GM21528 (cell line): Measurements from ENCODE around the gene EPG5.
A peak's percentile ranks its signal among the peaks of the same experiment; 100 is the strongest.
"Not testable (repeated sequence)": the region's sequence is repeated elsewhere in the genome, so short reads cannot be mapped to it uniquely, and the experiment has no call there.

Experiments
- ATAC-seq: cut with Tn5 transposase; IDR thresholded peaks from one replicate; pipeline ENCODE4 v1.9.1; 2021; ENCODE audit warnings: mild to moderate bottlenecking, moderate library complexity; ENCODE audit not compliant: unreplicated experiment, low FRiP score

Gene EPG5

DNA sequence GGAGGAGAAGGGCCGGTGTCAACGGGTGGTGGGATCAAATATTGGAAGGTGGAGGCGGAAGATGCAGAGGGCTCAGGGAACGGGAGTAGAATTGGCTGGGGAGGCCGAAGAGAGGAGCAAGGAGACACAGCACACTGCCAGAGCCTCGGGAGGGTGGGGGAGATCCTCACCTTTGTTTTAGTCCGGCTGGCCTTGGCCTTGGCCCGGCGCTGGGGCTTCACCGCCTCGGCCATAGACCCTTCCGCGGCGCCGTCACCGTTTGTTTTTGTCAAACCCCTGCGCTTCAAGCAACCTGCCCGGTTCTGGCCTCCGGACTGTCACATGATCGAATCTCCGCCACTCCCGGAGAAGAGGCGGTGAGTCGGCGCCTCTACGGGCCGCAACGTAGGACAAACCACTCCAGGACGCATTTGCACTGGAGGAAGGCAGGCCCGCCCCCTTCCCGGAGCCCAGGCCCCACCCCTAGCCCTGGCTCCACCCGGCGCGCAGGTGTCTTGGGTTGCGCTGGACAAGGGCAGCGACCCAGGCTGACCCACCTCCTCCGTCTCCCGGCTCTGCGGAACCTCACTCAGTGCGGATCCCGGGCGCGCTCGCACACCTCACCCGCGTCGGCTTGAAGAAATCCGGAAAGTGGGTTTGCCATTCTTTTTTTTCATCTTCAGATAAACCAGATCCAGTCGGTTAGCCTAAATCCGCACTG lies at the start of gene EPG5:
EPG5 (minus strand) TSS at position 323 of the 700 bp plus-strand sequence; CDS start at position 233, 90 bp downstream.
- ATAC-seq: peak; percentile 96

DNA sequence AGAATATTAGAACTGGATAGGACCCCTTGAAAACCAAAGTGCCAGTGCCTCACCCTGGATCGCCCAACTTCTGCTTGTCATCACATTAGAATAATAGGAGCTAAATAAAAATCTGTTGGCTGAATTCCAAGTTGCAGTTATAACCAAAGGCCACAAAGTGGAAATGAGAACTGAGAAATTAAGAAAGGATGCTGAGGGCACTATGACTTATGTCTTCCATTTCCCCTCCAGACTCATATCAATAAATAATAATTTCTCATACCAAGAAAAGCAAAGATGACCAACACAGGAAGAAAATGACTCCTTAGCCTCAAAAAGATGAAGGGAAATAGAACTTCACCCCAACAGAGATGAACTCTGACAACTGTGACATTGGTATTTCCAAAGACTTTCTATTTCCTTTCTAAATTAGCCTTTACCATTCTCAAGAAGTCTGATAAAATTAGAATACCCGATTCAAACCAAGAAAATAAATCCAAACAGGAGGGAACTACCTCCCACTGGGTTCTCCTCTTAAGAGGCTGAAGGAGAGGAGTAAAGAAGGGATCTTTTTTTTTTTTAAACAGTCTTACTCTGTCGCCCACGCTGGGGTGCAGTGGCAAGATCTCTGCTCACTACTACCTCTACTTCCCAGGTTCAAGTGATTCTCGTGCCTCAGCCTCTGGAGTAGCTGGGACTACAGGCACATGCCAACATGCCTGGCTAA lies 46.5 kb upstream of the EPG5 start:
- no peak for ATAC-seq

DNA sequence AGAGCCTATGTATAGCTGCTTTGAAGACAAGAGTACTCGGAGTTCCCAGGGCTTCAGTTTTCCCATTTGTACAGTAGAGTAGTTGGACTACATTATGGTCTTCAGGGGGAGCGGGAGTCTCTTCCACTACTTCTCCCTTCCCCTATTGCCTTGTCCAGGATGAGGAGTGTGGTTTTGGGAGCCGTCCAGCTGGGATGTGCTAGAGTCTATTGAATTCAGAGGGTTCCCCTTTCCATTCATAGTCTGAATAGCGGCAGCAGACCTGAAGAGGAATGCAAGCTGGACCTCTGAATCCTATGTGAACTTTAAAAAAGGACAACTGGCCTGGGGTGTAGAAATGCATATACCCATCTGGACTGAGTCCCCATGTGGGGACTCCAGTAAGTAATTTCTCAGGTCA lies 43.5 kb upstream of the EPG5 start:
- ATAC-seq: no peak

- no peak for ATAC-seq
Observed at GRCh38 chr18:46010050-46010449, 42.9 kb upstream of the EPG5 start.

DNA sequence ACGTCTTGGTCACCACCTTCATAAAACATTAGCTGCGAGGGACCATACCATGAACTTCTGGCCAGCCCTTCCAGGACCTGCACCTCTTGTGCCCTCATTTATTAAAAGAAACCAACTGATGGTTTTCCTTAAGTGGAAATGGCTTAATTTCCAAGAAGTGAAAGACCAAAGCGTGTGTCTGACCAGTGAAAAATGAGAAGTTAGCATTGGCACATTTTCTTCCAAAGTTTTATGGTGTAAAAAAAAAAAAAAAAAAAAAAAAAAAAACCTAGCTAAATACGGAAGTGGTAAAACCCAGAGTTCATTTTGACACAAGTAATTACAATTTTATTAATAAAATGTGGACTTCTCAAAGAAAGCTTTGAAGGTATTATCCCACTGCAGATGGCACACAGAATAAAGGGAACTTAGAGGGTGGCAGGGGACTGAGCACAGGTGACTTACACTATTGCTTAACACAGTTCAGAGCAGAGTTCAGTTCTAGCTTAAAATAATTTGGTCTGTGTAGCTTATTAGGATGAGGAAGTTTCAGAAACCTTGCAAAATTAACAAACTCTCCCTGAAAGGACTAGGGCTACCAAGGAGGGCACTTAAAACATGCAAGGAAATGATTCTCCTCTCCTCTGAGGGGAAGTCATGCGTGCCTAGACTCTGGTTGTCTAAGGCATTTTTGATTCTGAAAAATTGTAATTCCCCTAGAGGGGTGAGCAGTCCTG lies 42.2 kb upstream of the EPG5 start:
- no peak for ATAC-seq

DNA sequence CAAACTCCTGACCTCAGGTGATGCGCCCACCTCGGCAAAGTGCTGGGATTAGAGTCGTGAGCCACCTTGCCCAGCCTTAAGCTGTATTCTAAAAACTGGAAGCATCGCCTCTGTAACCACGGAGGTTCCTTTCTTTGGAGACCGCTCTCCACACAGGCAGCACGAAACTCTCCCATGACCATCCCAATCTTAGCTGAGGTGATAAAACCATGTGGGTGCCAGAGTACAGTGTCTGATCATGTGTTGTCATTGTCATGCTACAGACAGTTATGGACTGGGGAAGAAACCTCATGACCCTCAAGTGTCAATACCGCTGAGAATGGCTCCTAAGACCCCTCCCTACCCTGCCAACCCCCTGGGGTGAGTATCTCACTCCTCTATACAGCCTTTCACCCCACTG lies 41.4 kb upstream of the EPG5 start:
- ATAC-seq: no peak

DNA sequence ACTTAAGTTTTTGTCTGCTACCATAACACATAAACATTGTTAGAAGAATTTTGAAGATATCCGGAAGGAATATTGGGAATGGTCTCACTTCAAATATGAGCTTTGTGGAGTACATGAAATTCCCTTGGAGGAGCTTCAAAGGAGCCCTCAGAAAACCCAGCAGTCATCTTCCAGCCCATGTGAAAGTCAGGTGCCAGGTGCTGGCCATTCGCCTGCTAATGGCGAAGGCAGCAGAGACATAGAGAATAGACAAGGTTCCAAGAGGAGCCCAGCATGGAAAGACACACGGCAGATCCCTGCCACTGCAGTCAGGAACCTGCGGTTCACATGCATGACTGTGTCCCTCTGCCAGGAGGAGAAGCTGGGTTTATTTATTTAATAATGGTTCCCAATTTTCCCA lies 40.0 kb upstream of the EPG5 start:
- no peak for ATAC-seq

DNA sequence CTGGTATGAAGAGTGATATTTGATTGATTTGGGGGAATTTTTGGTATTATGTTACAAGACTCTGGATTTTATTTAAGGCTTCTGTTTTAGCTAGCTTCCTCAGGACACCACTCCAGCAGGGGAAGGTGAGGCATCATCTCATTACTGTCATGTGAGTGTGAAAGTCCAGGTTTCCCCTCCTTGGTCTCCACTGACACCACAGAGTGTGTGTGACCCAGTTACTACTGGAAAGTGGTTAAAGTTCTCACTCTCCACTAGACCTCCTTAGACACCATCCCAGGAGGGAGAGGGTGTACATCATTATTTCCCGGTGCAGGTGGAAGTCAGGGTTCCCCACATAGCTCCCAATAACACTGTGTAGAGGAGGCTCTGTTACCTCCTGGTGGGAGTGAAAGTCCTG lies 35.8 kb upstream of the EPG5 start:
- no peak for ATAC-seq

GRCh38 chr18:46001892-46002291 lies 34.8 kb upstream of the EPG5 start:
- ATAC-seq: no peak

DNA sequence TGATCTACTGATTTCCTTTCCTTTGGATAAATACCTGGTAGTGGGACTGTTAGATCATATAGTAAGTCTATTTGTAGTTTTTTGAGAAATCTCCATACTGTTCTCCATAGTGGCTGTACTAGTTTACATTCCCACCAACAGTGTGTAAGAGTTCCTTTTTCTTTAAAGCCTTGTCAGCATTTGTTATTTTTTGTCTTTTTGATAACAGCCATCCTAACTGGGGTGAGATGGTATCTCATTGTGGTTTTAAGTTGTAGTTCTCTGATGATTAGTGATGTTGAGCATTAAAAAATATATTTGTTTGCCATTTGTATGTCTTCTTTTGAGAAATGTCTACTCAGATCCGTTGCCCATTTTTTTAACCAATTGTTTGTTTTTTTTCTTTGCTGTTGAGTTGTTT lies 33.9 kb upstream of the EPG5 start:
- no peak for ATAC-seq

DNA sequence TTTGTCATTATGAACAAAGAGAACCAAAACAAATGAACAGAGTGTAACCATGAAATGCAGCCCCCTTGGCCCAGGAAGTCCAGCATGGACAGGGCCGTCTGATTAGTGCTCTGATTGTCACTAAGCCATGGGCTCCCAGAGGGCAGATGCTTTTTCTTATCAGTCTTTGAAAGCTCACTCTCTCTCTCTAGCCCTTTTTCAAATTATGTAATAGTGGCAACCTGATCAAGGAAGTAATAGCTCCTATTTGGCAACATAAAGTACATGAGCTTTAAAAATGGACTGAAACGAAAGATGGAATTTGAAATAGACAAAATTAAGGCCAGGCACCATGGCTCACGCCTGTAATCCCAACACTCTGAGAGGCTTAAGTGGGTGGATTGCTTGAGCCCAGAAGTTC lies 32.4 kb upstream of the EPG5 start:
- ATAC-seq: no peak

GRCh38 chr18:45998244-45998643 lies 31.1 kb upstream of the EPG5 start:
- ATAC-seq: no peak

DNA sequence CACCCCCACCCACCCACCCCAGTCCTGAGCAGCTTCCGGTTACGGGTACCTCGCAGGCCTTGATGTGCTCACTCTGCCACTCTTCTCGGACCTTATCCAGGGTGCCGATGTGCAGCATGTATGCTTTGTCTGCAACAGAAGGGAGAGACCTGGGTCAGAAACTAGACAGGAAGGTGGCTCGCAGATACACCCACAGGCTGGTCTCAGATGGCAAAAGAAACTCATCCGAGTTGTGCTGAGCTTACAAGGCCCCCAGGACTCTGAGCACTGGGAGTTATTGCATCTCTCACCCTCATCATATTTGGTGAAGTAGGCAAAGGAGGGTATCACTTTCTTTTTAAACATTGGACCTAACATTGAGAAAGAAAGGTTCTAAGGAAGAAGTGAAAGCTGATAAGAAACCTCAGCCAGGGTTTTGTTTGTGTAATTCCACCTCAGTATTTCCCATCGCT lies 30.6 kb upstream of the EPG5 start:
- no peak for ATAC-seq

GRCh38 chr18:45995461-45995860 lies 28.3 kb upstream of the EPG5 start:
- ATAC-seq: no peak

DNA sequence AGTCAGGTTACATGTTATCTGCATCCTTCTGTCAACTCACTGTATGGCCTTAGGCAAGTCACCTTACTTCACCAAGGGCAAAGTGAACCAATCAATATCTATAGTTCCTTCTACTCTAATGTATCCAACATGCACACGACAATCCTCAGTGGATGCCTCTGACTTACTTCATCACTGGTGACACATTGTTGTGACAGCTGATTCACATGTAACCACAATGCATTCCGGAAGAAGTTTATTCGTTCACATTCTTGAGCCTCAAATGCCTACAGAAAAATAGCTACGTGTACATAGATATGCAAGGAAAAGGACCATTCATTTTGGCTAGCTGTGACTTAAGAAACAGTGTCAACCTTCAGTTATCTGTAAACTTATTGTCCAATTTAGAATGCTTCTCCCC lies 26.3 kb upstream of the EPG5 start:
- no peak for ATAC-seq

- not testable (repeated sequence) for ATAC-seq
Observed at GRCh38 chr18:45992527-45992926, 25.4 kb upstream of the EPG5 start.

DNA sequence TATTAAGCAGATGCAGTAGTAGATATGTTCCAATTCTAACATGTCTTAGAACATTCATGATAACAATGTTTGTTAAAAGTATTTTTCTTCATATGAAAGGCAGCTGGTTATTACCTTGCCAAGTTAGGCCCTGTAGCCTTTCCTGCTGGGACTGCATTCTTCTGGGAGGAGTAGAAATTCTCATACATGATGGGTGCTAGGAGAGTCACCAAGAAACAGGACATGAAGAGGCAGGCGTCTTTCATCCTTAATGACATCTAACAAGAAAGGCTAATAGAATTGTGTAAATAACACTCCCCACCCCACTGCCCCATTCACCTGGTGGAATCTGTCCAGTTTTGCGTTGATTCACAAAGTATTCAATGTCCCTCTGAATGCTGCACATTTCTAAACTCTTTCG lies 24.7 kb upstream of the EPG5 start:
- ATAC-seq: no peak

GRCh38 chr18:45984546-45985235 lies 17.6 kb upstream of the EPG5 start:
- ATAC-seq: no peak

DNA sequence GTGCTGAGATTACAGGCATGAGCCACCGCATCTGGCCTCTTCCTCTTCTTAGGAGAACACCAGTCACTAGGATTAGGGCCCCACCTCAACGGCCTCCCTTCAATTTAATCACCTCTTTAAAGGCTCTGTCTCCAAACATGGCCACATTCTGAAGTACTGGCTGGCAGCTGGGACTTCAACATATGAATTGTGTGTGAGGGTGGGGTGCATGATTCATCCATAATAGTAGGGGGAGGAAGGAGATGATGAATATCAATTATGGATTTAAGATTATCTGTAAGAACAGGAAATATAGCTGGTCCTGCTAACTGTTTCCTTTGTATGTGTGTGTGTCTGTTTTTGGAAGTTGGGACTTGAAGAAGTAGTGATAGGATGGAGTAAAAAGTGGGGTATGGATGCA lies 14.7 kb upstream of the EPG5 start:
- no peak for ATAC-seq

DNA sequence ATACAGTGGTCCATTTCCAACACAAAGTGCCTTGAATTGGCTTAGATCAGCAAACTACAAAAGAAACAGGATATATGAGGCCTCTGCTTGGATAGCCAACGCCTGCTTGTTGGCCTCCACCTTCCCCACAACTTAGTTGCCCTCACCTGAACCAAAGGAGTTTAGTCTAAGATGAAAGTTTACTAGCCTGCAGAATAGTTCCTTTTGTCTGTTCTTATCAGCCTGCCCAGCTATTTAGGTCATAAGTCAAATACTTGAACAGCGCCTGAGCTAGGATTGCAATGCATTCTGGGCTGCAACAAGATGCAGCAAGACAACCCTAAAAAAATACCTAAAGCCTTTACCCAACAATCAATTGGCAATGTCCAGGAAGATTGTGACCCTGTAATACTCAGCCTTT lies 13.1 kb upstream of the EPG5 start:
- no peak for ATAC-seq

- ATAC-seq: no peak
Observed at GRCh38 chr18:45978084-45978483, 11.0 kb upstream of the EPG5 start.
